ENCODE results near the gene OR5K2.

OR5K2 gene

DNA sequence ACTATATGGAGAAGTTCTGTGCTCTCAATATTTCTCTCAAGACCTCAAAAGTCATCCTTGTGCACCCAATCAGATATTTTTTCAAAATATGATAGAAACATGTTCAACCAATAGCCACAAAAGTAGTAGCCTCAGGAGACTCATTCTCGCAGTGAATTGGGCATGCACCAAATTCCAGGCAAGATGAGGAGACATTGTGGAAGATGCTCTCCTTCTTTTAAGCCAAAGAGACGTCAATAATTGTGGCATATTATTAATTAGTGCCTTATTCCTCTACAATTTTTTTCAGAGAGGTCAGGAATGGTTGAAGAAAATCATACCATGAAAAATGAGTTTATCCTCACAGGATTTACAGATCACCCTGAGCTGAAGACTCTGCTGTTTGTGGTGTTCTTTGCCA, at the start of gene OR5K2:
TSS of gene OR5K2 (plus strand) at position 301 of the 400 bp plus-strand sequence. CDS start at position 301, 0 bp downstream.
- no peak for DNase-seq

DNA sequence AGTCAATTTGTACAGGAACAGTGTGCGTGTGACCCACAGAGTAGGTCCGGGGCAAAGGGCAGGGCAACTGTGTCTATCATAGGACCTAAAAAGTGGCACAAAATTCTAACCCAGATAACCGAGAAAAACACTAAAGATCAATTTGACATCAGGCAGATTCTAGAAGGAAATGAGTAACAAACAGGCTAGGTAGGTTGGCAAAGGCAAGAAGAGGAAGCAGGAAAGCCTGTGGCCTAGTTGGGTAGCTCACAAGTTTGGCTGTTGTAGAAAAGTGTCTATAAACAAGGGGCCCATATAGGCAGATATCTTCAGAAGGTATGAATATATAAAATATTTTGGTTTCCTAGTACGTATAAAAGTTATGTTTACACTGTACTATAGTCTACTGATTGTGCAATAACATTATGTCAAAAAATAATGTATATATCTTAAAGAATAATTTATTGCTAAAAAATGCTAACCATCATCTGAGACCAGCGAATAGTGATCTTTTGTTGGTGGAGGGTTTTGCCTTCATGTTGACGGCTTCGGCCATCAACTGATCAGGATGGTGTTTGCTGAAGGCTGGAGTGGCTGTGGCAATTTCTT, 47.8 kb upstream of the OR5K2 start:
- no peak for DNase-seq

DNA sequence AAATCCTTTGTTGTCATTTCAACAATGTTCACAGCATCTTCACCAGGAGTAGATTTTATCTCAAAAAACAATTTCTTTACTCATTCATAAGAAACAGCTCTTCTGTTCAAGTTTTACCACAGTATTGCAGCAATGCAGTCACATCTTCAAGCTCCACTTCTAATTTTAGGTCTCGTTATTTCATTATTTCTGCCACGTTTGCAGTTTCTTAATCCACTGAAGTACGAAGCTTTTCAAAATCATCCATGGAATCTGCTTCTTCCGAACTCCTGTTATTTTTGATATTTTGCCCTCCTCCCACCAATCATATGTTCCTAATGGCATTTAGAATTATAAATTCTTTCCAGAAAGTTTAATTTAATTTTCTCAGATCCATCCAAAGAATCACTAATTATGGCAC, 47.1 kb upstream of the OR5K2 start:
- DNase-seq: no peak

DNA sequence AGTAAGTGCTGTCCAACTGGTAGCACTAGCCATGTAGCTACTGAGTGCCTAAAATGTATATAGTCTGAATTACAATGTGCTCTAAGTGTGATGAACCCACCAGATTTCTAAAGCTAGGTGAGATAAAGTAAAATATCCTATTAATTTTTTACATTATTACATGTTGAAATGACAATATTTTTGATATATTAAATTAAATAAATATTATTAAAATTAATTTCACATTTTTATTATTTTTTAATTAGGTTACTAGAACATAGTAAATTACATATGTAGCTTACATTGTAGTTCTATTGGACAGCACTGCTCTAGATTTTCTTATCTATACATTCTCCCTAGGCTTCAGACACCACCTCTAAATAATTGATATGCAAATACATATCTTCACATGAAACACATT, 43.7 kb upstream of the OR5K2 start:
- DNase-seq: no peak

DNA sequence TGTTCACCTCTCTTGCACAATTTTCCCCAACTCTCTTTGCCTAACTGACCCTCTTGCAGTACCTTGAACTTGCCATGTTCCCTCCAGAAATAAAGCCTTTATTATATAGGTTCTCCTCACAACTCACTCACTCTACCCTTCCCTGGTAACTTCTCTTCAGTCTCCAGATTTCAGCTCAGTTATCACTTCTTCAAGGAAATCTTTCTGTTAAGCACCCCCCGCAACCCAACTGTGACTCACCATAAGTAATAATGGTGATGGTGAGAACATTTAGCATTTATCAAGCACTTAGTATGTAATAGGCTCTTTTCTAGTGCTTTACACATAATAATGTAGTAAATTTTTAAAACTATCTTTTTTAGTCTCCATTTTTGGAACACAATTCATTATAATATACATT, 42.6 kb upstream of the OR5K2 start:
- no peak for DNase-seq

DNA sequence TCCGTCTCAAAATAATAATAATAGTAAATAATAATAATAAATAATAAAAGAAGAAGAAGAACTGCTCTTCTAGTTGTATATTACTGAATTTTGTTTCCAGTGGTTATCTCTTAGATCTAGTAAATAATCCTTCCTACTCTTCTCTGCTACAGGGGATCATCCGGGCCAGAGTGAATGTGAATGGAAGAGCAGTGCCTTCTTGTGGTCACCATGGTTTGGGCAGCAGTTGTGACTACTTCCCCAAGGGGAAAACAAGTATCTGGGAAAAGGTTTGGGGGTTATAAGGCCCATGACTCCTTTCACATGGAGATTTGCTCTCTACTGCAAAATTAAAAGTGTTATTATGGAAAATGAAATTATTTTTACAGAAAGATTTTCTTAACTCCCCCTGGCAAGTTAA, 39.9 kb upstream of the OR5K2 start:
- no peak for DNase-seq

DNA sequence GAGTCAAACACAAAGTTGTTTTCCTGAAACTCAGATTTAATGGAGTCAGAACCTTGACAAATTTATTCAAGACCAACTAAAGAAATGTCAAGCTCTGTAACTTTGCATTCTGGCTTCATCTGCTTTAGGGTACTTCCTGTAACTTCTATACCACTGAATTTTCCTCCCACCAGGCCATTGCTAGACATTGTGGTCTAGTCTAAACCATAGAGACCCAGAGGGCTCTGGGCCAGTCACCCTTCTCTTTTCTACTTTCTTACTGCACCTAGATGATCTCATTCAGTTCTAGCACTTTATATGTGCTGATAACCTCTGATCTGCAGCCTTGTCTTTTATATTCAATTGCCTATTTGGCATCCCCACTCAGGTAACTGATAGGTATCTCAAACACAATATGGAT, 37.3 kb upstream of the OR5K2 start:
- no peak for DNase-seq

DNA sequence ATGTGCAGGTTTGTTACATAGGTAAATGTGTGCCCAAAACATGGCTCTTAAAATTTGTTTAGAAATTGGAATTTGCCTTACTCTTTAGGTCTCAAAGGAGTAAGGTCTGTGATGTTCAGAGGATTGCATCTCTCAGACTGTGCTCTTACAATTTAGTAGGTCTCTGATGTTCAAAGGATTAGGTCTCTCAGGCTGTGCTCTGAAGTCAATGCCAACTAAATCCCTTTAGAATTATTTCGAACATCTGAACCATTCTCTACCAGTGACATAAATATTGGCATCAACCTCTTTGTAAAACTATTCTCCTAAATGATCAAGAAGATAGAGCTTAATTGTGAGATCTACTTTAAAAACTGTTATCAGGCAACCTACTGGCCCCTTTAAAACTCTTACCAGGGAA, 34.6 kb upstream of the OR5K2 start, which contains the start of gene OR5K1:
TSS of gene OR5K1 (plus strand) at position 301 of the 400 bp plus-strand sequence. CDS start 6,376 bp downstream, outside the sequence.
- DNase-seq: no peak

DNA sequence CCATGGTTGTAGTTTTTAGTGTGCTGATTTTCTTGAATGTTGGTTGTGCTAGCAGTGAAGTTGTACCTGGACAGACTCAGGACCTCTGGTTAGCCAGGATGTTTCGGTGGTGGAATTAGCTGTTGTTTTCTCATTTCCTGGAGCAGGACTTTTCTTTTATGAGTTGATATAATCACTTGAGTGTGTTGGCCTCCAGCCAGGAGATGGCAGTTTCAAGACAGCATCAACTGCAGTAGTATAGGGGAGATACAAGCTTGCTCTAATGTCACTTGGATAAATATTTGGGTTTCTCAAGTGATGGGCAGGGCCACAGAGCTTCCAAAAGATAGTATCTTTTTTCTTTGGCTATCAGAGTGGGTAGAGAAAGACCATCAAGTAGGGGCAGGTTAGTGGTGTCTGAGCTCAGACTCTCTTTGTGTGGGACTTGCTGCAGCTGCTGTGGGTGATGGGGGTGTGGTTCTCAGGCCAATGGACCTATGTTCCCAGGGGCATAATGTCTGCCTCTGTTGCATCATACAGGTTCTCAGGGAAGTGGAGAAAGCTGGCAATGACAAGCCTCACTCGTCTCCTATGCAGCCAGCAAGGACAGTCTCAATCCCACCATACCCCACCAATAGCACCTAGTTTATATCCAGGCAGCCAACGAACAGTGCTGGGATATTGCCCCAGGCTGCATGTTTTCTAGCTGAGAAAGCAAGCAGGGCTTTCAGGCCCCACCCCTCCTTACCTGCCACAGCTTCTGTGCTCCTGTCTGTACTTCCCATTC, 14.6 kb upstream of the OR5K2 start:
- no peak for DNase-seq

DNA sequence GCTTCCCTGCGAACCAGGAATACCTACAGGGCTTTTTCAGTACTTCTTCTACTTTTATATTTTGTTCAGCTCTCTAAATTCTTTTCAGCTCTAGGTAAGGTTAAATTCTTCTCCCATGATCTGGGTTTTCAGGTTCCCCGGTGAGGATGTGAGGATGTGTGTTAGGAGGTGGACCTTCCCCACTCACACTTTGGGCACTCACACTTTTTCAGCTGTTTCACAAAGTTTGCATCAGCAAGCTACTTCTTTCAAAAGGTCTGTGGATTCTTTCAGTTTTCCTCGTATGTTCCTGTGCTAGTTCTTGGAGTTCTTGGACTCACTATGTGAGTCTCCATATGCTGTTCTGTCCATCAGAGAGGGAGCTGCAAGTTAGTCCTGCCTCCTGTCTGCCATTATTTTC, 13.9 kb upstream of the OR5K2 start:
- DNase-seq: no peak

DNA sequence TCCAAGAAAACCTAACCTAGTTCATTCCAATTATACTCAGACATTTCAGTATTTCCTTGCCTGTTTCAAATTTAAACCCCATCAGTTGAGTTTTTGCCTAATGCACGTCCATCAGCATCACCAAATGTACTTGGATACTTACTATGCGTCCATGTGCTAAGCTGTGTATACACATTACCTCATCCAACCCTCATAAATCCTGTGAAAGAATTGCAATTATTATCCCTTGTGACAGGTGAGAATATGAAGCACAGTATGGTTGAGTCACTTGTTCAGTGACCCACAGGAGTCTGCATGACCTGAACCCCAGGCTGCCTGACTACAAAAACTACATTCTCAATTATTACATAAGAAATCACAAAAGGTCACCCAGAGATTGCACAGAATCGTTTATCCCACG, 2.5 kb downstream of the OR5K2 start:
- DNase-seq: no peak

DNA sequence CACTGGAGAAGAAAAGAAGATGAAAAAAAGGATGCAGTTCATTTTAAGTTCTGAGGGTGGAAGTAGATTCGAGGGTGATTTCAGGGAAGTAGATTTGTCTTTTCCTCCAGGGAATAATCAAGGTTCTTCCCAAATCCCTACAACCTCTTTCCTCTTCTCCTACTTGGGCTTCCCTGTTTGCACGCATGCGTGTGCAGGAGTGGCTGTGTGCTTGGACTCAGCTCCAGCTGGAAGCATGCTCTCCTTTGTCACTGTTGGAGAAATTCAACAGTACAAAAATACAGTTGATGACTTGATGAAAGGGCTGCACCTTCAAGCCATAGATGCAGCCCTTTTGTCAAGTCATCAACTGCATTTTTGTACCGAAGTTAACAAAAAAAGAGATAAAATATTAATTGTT, 3.8 kb downstream of the OR5K2 start:
- DNase-seq: no peak

DNA sequence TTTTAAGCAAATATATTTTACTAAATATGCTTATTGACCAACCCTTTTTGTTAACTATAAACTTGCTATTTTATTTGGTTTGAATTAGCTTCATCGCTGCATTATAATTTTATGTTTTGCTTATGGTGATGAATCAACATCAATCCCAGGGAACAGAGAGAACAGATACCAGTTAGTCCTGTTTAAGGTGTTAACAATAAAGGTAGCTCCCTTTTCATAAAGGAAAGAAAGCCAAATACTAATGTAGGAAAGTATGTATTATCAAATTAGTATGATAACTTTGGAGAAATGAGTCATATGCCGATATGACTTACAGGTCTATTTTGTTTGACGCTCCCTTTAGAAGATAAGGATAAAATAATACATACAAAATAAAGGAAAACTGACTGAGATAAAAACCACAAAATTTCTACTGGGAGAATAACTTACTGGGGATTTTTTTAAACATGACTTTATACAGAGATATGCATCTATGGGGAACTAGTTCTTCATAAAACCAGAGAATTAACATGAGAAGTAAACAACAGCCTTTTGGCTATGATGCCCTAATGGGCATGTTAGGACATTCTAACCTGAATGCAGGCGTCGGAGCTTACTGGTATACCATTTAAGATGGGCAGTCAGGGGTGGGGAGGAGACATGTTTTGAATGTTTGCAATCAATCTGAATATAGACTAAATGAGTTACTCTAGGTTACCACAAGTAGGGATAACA, 4.5 kb downstream of the OR5K2 start:
- DNase-seq: no peak

DNA sequence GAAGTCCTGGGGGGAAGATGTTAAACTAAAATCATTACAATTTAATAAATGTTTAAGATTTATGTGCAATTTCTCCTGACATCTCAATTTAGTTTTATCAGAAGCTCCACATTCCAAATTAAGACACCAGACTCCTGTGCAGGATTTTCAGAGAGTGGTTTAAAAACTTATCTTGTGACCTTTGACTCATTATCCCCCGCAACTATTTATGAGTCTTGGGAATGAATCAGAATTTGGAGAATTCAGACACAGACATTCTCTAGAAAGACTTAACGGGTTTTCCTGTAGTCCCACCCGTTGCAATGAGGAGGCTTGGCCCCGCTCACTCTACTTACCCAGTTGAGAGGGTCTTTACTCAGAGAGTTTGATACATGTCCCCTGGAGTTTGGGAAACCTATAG, 7.1 kb downstream of the OR5K2 start:
- DNase-seq: no peak

DNA sequence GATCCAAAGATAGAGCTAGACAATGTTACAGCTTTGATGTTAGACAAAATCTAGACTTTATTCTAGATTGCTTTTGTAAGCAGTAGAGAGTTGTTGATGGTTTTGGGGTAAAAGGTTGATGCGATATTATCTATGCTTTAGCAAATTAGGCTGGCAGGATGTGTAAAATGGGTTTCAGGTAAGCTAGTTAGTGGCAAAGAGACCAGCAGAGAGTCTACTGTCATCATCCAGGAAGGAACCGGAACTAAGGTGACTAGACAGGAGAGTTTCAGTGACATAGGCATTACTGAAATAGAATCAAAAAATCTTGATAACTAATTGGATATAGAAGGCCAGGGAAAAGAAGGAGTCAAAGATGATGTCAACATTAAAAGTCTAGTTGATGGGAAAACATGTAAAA, 11.1 kb downstream of the OR5K2 start:
- no peak for DNase-seq

DNA sequence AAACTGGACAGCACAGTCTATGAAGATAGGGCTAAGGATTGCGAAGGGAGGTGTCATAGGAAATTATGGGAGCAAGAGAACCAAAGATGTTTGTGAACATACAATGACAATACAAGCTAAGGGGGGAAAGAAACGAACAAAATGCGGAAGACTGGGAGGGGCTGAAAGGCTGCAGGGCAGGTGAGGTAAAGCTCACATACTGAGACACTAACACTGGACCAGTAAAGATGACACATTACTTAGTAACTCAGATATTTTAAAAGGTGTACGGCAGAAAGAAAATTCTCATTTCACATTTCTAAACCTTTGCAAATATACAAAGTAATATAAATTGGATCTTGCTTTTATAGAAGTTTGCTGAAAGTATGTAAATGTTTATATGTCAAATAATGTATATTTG, 15.1 kb downstream of the OR5K2 start:
- DNase-seq: no peak

DNA sequence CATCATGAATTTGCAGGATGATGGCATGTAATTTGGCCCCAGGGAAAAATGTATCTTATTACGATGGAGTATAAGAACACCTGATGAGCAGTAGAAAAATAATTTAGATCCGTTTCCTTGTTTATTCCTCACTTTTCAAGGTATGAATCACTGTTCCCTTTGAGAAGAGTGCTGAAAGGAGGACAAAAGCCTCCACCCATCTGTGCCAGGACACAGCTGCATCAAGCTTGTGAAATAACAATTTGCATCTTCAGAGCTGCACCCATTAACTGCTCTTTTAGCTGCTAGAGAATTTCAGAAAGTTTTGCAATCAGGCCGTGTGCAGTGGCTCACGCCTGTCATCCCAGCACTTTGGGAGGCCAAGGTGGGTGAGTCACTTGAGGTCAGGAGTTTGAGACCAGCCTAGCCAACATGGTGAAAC, 15.6 kb downstream of the OR5K2 start:
- no peak for DNase-seq

DNA sequence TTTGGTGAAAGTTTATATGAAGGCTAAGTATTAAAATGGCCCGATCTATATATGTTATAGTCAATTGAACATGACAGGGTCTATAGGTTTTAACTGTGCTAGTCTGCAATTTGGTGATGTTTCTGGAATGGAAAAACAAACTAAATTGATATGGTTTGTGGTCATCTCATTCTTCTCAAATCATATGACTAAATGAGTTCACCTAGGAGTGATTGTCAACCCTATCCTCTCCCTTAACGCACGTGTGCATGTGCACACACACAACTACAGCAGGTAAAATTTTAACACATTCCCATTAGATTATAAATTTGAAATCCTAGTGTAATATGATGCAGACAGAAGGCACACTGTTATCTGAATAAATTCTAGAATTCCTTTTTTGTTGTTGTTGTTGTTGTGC, 16.3 kb downstream of the OR5K2 start:
- no peak for DNase-seq

DNA sequence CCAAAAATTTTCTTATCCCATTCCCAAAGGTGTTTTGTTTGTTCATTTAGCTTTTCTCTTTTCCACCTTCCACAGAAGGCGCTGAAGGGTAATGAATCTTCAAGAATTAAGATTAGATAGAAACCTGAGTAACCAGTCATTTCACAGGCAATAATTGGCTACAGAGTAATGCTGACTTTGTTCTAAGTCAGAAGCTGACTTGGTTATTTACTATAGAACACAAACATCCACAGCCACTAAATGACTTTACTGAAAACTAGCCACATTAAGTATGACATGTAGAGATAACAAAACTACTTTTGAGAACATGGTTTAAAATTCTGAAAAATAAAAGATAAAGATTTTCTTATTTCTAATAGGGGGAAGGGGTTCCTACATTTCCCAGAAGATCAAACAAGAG, 17.5 kb downstream of the OR5K2 start:
- DNase-seq: no peak

DNA sequence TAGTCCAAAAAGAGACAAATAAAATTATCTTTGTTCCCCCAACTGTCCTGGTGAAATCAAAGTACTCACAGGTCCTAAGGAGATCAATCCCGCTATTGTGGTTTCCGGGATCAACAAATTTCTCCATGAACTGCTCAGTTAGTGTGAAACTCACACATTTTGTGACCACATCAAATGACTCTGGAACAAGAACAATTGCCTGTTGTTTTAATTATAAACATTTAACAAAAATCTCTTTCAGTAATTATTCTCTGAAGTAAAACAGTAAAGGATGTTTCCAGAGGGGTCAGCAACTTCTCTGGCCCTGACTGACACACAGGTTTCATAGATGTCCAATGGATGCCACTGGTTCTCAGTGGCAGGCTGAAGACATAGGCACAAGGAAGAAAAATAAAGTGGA, 21.3 kb downstream of the OR5K2 start:
- no peak for DNase-seq

DNA sequence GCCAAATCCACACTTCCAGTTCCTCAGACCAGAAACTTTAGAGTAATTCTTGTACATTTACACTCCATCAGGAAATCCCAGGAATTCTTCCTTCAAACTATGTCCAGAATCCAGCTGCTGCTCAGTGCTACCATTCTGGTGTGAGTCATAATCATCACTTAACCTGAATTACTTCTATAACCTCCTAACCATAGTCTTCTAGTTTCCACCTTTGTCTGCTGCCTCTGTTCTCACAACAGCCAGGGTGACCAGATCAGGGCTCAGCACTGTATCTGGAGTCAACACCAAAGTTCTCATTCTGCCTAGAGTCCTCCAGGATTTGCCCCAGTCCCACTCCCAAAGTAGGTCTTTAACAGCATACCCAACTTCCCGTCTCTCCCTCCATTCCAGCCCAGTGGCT, 21.9 kb downstream of the OR5K2 start:
- no peak for DNase-seq

DNA sequence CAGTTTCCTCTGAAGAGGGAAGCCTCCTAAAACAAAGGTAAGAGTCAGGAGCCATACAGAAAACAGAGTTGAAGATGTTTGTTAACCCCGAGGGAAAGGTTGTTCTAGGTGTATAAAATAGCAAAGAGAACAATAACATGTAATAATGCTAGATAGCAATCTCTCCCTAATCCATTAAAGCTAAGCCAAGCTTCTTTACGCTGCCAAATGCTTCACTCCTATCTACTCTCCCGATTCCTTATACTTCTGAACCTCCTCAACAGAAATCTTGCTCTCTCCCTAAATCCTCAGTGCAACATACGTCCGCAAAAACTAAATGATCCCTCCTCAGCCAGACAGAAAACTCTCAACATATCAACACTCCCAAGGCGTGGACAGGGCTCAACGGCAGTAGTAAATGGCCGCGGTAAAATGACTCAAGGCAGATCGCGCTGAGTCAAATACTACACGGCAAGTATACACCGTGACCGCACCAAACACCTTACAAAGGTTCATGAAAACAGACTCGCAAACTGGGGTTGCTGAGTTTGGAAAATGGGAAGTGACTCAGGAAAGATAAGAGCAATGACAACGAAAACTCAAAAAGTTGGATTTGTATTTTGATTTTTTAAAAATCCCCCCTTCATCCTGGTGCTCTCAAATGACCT, 24.5 kb downstream of the OR5K2 start:
- DNase-seq: peak; percentile 42 to 47

DNA sequence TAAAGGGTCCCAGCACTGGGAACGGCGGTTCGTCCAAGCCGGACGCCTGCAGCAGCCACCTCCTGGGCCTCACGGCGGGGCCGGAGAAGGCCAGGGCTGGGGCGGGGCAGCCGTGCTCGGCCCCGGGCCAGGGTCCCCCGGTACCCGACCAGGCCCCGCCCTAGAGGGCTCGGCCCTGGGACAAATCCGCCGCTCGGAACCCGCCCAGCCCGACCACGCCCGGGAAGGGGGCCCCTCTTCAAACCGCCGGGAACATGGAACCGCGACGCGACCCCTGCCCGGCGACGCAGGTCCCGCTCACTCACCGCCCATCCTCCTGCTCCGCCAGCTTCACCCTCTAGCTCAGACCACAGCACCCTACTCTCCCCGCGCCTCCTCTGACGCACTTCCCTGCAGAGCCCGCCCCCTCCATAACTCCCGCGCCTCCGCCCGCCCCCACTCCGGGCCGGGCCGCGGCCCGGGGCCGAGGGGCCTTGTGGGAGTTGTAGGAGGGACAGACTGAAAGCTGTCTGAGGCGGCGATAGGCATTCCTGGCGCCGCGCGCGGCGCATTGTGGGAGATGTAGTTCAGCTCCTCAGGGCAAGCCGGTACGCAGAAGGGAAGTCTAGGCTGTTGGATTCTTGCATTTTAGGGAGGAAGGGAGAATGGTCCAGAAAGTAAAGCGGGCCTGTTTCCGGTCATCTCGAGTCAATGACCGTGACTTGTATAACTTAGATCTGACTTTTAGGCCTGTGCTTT, 25.2 kb downstream of the OR5K2 start, which contains the start of gene CLDND1:
TSS of gene CLDND1 (minus strand) at position 359 of the 738 bp plus-strand sequence. CDS start 1,478 bp downstream, outside the sequence.
- DNase-seq: peak; percentile 90 to 91
